Activated T-cell treated with anti-CD3 and anti-CD28 coated beads for 48 hours (primary cell): Measurements from ENCODE around the gene RAB25.
"Not testable (repeated sequence)": the region's sequence is repeated elsewhere in the genome, so short reads cannot be mapped to it uniquely, and the experiment has no call there.

Source experiments
- DNase-seq: peaks from one replicate; pipeline ENCODE4 v3.0.0-alpha.2; 2020; ENCODE audit warnings: low read depth

RAB25 gene

GRCh38 chr1:156060937-156061636 is at the start of gene RAB25:
Gene RAB25, plus strand, starts transcription at chr1:156061160. Its CDS starts 241 bp downstream, at chr1:156061401.
- no peak for DNase-seq

- DNase-seq = no peak
Observed at GRCh38 chr1:156012051-156012817, 48.7 kb upstream of the RAB25 start.

GRCh38 chr1:156014829-156015228 is 46.1 kb upstream of the RAB25 start:
- DNase-seq = no peak

- no peak for DNase-seq
Observed at GRCh38 chr1:156019946-156020292, 41.0 kb upstream of the RAB25 start.

GRCh38 chr1:156020293-156021092 is 40.5 kb upstream of the RAB25 start, which contains the start of gene SSR2:
Gene SSR2, minus strand, starts transcription at chr1:156020951. Its CDS starts 784 bp downstream, at chr1:156020167.
- peak; percentile 74 for DNase-seq

- no peak for DNase-seq
Observed at GRCh38 chr1:156021093-156021428, 39.9 kb upstream of the RAB25 start.

- no peak for DNase-seq
Observed at GRCh38 chr1:156021954-156022353, 39.0 kb upstream of the RAB25 start.

GRCh38 chr1:156024801-156025200 is 36.2 kb upstream of the RAB25 start:
- DNase-seq = no peak

- DNase-seq = peak; percentile 43
Observed at GRCh38 chr1:156025876-156026275, 35.1 kb upstream of the RAB25 start.

GRCh38 chr1:156026588-156026987 is 34.4 kb upstream of the RAB25 start:
- no peak for DNase-seq

- no peak for DNase-seq
Observed at GRCh38 chr1:156033011-156033410, 27.9 kb upstream of the RAB25 start.

GRCh38 chr1:156034991-156035390 is 26.0 kb upstream of the RAB25 start:
- not testable (repeated sequence) for DNase-seq

- no peak for DNase-seq
Observed at GRCh38 chr1:156042828-156043227, 18.1 kb upstream of the RAB25 start.

GRCh38 chr1:156045076-156045475 is 15.9 kb upstream of the RAB25 start:
- no peak for DNase-seq

- DNase-seq = no peak
Observed at GRCh38 chr1:156048663-156049258, 12.2 kb upstream of the RAB25 start.

- DNase-seq = no peak
Observed at GRCh38 chr1:156050376-156050775, 10.6 kb upstream of the RAB25 start.

- DNase-seq = no peak
Observed at GRCh38 chr1:156051011-156051725, 9.8 kb upstream of the RAB25 start.

GRCh38 chr1:156052862-156053767 is 7.8 kb upstream of the RAB25 start:
- peak; percentile 58 for DNase-seq

GRCh38 chr1:156053768-156054499 is 7.0 kb upstream of the RAB25 start, which contains the start of gene UBQLN4:
Gene UBQLN4, minus strand, starts transcription at chr1:156053798. Its CDS starts 97 bp downstream, at chr1:156053701.
- peak; percentile 82 for DNase-seq
